Left lung (tissue), 10 donors: ENCODE data around the gene RAB22A. TPM values are rescaled to one million over a fixed set of nuclear protein-coding genes. Genes with fewer than 3 reads are reported as not detected.

Source experiments
- ATAC-seq: fragments of 200-7000 bp; cut with Tn5 transposase; one replicate; pipeline ENCODE4 v1.9.1; 2020; ENCODE audit warnings: moderate library complexity
- DNase-seq, 4 donors: peaks; one replicate each; pipeline ENCODE4 v3.0.0-alpha.2; 2013 to 2020
- H3K27ac ChIP-seq, 2 donors: fragments of 200-600 bp; sonication (generic) in 1 of 2; one replicate each; pipeline versions ENCODE4 v1.5.0 to v1.8.0; 2020 to 2021
- H3K27me3 ChIP-seq, 2 donors: fragments of 200-600 bp; sonication (generic) in 1 of 2; one replicate each; pipeline versions ENCODE4 v1.5.0 to v1.8.0; 2020 to 2021
- H3K36me3 ChIP-seq, 2 donors: fragments of 200-600 bp; sonication (generic) in 1 of 2; one replicate each; pipeline versions ENCODE4 v1.5.0 to v1.8.0; 2020 to 2021
- H3K4me1 ChIP-seq, 2 donors: fragments of 200-600 bp; one replicate each; pipeline ENCODE4 v1.8.0; 2021
- H3K4me3 ChIP-seq, 2 donors: fragments of 200-600 bp; sonication (generic) in 1 of 2; one replicate each; pipeline versions ENCODE4 v1.5.0 to v1.8.0; 2020 to 2021; ENCODE audit warnings: mild to moderate bottlenecking in 1 of 2
- H3K9me3 ChIP-seq, 2 donors: fragments of 200-600 bp; sonication (generic) in 1 of 2; one replicate each; pipeline versions ENCODE4 v1.5.0 to v1.8.0; 2020 to 2021
- CTCF ChIP-seq, 2 donors: fragments of 200-600 bp; sonication (generic) in 1 of 2; IDR thresholded peaks; one replicate each; pipeline versions ENCODE4 v1.5.0 to v1.8.0; 2021; ENCODE audit warnings: antibody characterized with exemption in 2 of 2
- intact Hi-C, 2 donors: fragments of 100-400 bp; cut with DNase I; formaldehyde crosslinking; loops; one replicate each; pipeline versions ENCODE4 v1.11.2 to v1.14.2; 2022
- polyA plus RNA-seq, 6 donors: library from polyadenylated mRNA; unstranded; fragments of 120-200 nt; gene quantifications; one replicate each; pipeline ENCODE4 v1.2.1, GENCODE V29; 2013; ENCODE audit not compliant: insufficient read length in 6 of 6
- total RNA-seq, 2 donors: library from RNA; stranded (reverse); fragmentation: NEBNext Ultra II Directional; extraction: Animal tissue kit (Norgen Biotek cat#: 25700); gene quantifications; one replicate each; pipeline ENCODE4 v1.2.1, GENCODE V29; 2021
- donor health status: DM: no; HTN: yes; CAD: no.
- donor health status: DM: no; HTN: no; CAD: no.

RAB22A gene
- total and polyA plus RNA-seq, 8 donors = 17.3 to 26.2 (median 19.3) TPM

DNA sequence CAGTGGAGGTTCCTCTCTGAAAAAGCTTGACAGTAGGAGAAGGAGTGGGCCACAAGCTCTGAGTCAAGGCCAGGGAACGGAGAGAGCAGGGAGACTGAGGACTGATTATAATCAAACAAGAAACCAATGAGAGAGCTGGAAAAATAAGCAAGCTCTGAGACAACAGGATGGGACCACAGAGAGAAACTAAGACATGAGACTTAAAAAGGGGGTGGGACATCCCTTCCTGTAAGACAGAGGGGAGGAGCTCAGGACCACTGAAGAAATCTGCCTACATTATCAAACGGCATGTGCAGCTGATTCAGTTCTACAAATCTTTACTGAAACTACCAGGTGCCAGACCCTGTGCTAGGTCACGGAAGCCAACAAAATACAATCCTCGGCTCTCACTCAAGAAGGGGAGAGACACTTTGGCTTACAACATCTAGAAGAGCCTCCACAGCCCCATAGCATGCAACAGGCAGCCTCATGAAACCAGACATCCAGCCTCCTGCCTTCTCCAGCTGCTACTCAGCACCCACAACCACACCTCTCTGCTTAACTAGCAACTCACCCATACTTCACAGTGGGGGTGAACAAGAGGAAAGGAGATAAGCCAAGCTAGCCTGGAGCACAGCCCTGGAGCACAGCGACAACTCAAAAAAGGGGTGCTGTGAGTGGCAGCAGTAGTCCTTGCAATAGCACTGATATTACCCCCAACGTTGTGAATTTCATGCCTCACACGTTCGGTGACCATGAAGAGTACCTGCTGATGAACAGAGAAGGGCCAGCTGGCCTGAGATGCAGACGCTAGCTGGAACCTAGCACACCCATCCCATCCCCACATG lies 41.9 kb upstream of the RAB22A start:
- DNase-seq = no peak
- Histone ChIP-seq H3K27ac (no peak overlapping the region), H3K36me3 (peaks cover 0 to 74% of the 10 kb centered on the region in 2 donors), H3K9me3 (no peaks in the 10 kb centered on the region), H3K4me1 (no peaks in the 10 kb centered on the region), H3K27me3 (no peaks in the 10 kb centered on the region), H3K4me3 (no peak overlapping the region)
- TF ChIP-seq CTCF (IDR thresholded peaks at IDR 0.05) = no peak
- ATAC-seq = peak; percentile 89
- intact Hi-C loops = no loop called here

DNA sequence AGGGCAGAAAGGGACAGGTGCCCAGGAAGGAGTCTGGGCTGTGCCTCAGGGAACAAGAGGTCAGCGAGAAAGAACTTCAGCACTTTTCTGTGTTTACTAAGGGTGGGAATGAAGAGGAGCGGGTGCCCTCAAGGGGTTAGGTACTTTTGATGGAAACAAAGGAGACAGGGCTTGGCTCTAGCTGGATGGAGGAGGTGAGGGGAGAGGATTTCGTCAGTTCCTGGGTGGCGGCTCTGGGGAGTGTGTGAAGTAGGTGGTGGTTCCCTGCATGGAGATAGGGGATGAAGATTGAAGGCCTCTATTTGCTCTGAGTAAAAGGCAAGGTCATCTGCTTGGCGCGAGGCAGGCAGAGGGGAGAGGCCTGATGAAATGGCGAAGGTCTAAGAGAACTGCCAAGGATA lies 41.1 kb upstream of the RAB22A start:
- Histone ChIP-seq H3K27ac (no peak overlapping the region), H3K9me3 (no peaks in the 10 kb centered on the region), H3K36me3 (peaks cover 0 to 69% of the 10 kb centered on the region in 2 donors), H3K4me3 (no peak overlapping the region), H3K4me1 (no peaks in the 10 kb centered on the region), H3K27me3 (no peaks in the 10 kb centered on the region)
- intact Hi-C loops = no loop called here
- TF ChIP-seq CTCF (IDR thresholded peaks at IDR 0.05) = no peak
- peak; percentile 85 for ATAC-seq
- DNase-seq = peak in 1 of 4 donors; percentile 48

GRCh38 chr20:58268936-58269619 lies 40.4 kb upstream of the RAB22A start:
- Histone ChIP-seq H3K9me3 (peaks cover 0 to under 1% of the 10 kb centered on the region in 2 donors), H3K27ac (no peak overlapping the region), H3K36me3 (peaks cover 0 to 64% of the 10 kb centered on the region in 2 donors), H3K4me3 (no peak overlapping the region), H3K4me1 (no peaks in the 10 kb centered on the region), H3K27me3 (no peaks in the 10 kb centered on the region)
- DNase-seq (no peak), ATAC-seq (no peak)
- intact Hi-C loops = no loop called here
- no peak for TF ChIP-seq CTCF (IDR thresholded peaks at IDR 0.05)

GRCh38 chr20:58271606-58272351 lies 37.7 kb upstream of the RAB22A start:
- H3K4me1 ChIP-seq = no peaks in the 10 kb centered on the region
- peaks cover 0 to 39% of the 10 kb centered on the region in 2 donors for H3K36me3 ChIP-seq
- DNase-seq (peak in 2 of 4 donors; percentile 24 to 42), ATAC-seq (no peak)
- no peaks in the 10 kb centered on the region for H3K27me3 ChIP-seq
- H3K4me3 ChIP-seq = no peak overlapping the region
- intact Hi-C loops = no loop called here
- H3K9me3 ChIP-seq = peaks cover 0 to 8% of the 10 kb centered on the region in 2 donors
- no peak overlapping the region for H3K27ac ChIP-seq
- no peak for TF ChIP-seq CTCF (IDR thresholded peaks at IDR 0.05)
